ENCODE measurements around the gene CMIP.

The CMIP gene

DNA sequence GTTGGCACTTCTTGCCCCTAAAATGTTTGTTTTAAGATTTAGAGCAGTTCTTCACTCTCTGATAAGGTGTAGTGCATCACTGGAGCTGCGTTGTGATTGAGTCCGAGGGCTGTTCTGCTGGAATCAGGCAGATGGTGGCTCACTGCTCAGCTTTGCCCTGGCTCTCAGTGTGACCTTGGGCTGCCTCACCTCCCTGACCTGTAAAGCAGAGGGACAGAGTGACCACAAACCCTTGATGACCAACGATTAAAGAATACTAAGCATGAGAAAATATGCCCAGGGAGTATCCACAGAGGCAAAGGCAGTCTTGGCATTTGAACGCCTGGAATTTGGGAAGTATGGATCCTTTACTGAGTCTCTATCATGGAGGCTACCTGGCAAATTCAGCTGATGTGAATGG is 18.1 kb downstream of the CMIP start:
- no peak for DNase-seq (ENCODE audit: low spot score)

DNA sequence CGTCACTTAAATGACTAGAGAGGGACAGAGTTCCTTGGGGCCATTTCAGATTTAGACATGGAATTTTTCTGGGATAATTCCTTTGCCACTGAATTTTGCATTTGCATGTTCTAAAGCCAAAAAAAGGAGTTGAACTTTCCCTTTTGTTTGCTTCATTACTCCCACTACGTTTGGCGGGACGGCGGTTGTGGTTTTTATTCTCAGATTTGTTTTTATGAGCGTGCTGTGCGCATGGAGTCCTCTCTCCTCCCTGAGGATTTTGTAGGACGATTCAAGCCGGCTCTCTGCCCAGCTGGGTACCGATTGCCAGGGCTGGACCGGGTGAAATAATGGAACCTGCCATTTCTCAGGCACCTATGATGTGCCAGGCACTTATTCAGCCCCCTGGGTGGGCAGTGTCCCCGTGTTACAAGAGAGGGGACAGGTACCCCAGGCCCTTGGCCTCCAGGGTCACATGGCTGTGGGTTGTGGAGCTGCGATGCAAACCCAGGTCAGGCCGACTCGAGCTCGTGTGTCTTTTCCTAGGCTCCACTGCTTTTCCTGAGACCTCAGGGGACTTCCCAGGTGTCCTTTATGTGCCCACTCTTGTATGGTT is 18.8 kb downstream of the CMIP start:
- DNase-seq (ENCODE audit: low spot score): no peak

DNA sequence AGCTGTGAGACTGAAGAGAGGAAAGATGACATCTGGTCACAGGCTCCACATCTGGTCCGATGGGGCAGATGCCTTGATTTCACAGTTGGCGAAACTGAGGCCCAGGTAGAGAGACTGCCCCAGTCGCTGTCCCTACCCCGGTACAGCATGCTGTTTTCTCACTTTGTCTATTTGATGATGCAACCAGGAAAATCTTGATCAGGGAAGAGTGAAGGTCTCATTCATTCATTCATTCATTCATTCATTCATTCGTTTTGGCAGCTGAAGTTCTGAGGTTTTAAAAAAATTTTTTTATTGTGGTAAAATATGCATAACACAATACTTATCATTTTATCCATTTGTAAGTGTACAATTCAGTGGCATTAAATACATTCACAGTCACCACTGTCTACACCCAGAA is 19.7 kb downstream of the CMIP start:
- DNase-seq (ENCODE audit: low spot score): no peak

DNA sequence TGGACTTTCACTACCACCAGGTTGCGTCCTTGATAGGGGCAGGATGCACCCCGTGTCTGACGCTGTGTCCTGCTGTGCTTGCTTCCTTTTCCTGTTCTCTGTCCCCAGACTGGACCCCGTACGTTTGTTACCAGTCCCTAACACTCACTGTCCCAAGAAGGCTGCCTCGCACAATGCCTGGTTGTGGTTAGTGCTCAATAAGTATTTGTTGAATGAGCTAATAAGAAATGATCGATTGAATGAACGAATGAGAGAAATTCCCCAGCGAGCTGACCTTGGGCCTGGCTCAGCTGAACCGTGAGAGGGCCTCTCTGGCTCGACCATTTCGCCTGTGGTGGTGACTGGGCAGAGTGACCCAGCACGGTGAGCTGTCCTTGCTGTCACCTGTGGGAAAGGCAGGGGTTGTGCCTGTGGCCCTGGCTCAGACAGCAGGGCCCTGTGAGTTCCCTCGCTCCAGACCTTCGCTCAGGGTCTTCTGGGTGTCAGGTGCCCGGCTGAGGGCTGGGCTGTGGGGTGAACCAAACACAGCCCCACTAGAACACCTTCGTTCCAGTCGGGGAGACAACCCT is 20.9 kb downstream of the CMIP start:
- no peak for DNase-seq (ENCODE audit: low spot score)

DNA sequence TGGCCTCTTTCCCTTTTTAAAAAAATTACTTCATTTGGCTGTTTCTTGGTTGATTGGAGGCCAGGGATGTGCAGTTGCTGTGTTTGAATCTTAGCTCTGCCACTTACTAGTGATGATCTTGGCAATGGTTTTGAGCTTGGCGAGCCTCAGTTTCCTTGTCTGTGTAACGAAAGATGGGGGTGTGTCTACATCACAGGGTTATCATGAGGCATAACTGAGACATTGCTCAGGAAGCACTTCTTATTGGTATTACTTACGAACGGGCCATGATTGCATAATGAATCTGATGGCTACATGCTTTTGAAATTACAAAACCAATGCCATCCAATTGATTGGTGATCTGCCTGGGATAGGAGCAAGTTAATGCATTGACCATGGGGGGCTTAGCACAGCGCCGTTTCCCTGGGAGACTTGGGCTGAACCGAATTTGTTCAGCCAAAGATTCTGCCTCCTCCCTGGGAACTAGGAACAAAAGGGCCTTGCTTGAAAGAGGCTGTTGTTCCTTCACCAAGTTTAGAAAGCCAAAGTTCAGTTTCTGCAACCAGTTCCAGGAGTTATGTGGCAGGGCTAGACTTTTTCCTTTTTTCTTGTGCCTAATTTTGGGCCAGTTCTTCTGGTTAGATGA is 21.9 kb downstream of the CMIP start:
- DNase-seq (ENCODE audit: low spot score): no peak

DNA sequence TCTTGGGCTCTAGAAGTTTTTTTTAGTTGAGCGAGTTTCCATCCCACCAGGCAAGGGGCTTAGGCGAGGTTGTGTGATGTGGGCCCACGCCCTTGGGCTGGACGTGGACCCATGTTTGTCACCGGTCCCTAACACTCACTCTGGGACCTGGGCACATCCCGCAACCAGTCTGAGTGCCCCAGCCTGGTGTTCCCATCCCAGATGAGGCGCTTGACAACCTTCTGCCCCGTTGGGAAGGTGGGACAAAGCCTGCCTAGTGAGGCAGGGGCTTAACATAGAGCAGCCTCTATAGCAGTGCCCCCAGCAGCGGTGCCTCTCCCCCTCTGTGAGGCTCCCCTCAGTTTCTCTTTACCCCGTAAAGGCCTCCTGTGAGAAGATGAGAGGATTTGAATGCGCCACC is 22.5 kb downstream of the CMIP start:
- DNase-seq (ENCODE audit: low spot score): no peak

- DNase-seq (ENCODE audit: low spot score): no peak
Measured at GRCh38 chr16:81467815-81468214, 23.2 kb downstream of the CMIP start.

DNA sequence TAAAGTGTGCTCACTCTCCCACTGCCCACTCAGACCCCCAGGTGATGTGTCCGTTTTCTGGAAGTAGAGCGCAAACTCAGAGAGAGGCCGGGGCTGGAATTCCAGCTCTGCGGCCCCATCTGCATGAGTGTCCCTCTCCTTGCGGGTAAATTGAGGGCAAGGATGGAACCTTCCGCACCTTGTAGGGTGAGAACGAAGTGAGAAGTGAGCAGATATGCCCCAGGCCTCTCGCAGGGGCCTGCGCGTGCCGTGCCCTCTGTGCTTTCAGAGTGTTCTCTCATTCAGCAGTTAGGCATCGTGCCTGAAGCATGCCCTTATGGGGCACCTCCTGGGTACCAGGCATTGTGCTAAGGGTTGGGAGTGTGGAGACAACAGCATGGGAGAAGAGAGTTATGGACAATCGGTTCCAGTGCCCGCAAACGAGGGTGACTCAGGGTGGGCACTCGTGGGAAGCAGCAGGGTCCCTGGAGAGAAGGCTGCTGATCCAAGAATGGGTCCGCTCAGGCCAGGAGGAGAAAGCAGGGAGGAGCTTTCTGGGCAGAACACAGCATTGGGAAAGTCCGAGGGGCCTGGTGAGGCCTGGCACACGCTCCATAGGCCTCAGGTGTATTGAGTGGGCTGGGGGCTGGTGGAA is 23.8 kb downstream of the CMIP start:
- DNase-seq (ENCODE audit: low spot score): no peak

DNA sequence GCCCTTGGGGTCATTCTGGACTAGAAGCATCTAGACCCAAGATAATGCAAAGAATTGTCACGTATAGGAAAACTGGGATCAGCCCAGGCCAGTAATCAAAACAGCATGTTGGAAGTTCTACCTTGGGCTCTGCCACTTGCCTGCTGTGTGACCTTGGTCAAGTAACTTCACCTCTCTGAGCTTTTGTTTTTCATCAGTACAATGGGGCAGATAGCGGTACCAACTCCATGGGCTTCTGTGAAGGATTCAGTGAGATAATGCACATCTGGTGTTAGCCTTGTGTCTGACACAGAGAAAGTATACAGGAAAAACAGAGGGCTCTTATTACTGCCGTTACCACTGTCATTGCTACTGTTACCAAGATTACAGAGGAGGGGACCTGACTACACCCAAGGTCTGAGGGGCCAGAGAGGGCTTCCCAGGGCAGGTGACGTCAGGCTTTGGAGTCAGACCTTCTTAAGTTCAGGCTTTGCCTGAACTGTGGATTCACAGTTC is 24.6 kb downstream of the CMIP start:
- peak; percentile 36 for DNase-seq (ENCODE audit: low spot score)

DNA sequence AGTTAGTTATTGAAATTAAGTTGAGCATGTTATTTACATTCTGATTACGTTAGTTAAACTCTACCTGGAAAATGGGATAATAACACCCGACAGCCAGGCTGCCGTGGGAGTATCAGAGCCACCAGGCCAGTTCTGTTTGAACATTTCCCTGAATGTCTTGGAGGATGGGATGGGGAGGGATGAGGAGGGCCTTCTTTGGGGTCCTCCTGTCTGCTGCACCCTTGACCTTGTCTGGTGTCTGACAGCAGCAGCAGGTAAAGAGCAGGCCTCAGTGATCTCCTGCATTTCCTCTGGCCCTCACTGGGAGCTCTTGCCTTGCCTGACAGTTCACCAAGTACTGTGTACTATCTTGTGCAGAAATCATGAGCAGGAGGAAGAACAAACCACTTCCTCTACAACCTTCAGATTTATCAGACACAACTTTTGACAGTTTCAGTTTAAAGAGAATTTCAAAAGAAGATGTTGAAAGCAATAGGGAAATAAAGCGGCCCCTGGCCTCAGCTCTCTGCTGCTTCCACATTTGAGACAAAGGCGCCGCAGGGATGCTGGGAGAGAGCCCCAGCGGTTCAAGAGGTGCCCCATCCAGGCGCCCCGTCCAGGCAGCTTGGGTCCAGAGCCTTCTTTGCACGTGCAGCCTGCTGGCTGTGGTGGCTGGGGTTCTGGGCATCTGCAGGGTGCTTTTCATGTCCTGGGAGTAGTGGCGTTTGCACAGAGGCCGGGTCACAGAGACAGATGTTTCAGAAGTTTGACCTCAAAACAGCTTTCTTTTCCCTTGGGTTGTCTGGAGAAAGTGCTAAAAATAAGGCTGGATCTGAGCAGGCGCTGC is 25.3 kb downstream of the CMIP start:
- peak; percentile 64 for DNase-seq (ENCODE audit: low spot score)

GRCh38 chr16:81470796-81471636 is 26.4 kb downstream of the CMIP start:
- DNase-seq (ENCODE audit: low spot score): no peak

- DNase-seq (ENCODE audit: low spot score): no peak
Measured at GRCh38 chr16:81471882-81472281, 27.3 kb downstream of the CMIP start.

DNA sequence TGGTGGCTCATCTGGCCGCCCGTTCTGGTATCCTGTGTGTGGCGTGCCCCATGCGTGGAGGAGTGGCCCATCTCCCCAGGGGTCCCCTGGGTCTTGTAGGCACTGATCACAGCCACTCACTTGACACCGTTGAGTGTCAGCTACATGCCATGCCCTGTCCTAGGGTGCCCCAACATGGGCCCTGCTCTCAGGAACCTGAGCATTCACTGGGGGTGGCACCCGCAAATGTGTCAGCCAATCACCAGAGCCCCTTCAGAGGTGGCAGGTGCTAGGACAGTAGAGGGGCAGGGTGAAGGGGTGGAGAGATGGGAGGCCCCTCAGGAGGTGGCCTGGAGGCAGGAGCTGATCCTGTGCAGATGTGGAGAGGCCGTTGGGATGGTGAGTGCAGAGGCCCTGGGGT is 27.8 kb downstream of the CMIP start:
- no peak for DNase-seq (ENCODE audit: low spot score)

DNA sequence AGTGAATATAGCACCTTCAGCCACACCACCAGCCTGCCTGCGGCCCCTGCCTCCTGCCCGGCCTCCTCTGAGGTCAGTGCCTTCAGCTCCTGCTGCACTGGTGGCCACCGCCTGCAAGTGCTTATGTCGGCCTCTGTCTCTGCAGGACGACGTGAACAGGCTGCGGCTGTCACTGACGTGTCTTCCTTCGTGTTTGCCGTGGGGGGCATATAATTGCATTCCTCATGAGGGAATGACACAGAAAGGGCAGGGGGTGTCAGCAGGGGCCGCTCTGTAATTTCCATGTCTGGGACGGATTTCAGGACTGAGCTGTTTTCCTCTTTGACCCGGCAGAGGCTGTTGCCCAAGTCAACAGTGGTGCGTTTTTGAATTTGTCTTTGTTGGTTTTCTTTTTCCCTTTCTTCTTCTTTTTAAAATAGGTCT is 28.5 kb downstream of the CMIP start:
- no peak for DNase-seq (ENCODE audit: low spot score)

GRCh38 chr16:81473558-81473957 is 28.9 kb downstream of the CMIP start:
- no peak for DNase-seq (ENCODE audit: low spot score)

DNA sequence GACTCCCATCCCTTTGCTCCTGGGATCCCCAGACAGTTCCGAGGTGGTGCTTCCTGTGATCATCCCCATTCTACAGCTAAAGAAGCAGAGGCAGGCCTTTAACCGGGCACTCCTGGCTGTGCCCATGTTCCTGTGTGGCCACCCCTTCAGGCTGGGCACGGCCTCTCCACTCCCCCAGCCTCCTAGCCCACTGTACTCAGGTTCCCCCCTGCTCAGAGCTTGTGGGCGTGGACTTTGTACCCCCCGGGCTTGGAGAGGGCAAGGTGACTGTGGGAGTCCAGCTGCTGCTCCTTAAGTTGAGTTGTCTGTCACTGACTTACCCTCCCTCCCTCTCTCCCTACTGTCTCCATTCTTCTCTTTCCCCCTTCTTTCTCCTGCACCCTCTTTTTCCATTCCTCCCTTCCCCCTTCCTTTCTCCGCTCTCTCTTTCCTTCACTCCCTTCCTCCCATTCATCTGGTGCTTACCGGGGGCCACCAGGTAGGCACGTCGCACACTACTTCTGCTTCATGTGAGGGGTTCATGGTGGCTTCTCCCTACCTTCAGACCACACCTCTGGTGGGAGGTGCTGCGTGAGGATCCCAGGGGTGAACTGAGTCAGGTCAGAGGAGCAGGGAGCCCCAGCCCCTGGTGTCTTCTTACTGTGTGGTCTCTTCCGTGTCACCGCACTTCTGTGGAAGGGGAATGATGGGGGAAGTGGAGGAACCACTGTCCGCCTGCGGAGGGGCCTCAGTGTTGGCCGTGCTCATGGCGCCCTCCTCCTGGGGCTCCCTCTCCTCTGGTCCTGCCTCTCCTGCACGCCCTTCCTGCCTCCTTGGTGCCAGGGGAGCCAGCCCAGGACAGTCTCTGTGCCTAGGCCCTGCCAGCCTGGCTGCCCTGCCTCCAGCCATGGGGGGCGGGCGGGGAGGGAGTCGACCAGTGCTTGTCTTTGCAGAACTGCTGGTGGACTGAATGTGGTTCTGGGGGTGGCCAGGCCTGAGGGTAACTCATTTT is 29.7 kb downstream of the CMIP start:
- DNase-seq (ENCODE audit: low spot score): no peak

DNA sequence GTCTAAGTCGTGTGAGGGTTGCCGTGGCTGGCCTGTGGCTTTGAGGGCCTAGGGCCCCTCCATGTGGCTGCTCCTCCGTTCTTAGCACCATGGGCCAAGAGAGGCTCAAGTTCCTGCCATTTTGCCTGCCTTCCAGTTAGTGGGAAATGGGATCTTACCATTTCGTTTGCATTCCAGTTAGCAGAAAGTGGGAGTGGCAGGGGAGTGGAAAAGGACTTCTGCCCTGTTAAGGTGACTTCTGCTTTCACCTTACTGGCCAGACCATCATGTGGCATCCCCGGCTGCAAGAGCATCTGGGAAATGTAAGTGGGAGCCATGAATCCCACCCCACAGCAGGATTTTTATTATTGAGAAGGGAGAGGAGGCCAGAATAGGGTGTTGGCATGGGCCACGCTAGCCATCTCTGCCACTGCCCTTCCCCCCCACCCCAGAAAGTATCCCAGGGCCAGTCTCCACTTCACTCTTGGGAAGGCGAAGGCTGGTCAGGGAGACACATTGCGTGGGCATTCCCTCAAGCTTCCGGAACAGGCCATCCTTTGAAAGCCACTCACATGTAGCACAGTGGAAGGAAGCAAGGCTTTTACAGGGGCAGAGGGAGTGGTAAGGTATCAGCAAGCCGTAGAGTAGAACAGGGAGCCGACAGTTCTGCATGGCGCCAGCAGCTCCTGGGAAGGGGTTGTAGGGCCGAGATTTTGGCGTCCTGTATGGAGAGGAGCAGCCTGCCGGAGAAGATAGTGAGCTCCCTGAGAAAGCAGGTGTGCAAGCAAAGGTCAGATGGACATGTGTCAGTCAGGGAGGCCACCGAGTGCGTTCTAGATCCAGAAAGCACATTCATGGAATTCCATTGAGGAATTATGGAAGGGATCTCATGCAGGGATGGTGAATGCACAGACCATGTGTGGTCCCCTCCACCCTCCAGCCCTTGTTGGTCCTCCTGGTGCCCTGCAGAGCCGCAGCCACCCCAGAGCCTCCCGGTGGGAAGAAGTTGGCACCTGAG is 33.4 kb downstream of the CMIP start:
- no peak for DNase-seq (ENCODE audit: low spot score)

- peak; percentile 87 for DNase-seq (ENCODE audit: low spot score)
Measured at GRCh38 chr16:81478876-81479511, 34.4 kb downstream of the CMIP start.

Data from NAMALWA (cell line).